T-helper 2 cell treated with Interferon-gamma antibody and Interleukin-4, amounts not matched to agents 5 μg/mL and 100 μg/mL, for 36 hours (primary cell): ENCODE results near the gene OR13J1.
A peak's percentile ranks its signal among the peaks of the same experiment; 100 is the strongest.
"Not testable (repeated sequence)": the region's sequence is repeated elsewhere in the genome, so short reads cannot be mapped to it uniquely, and the experiment has no call there.

ENCODE experiments used
- DNase-seq: peaks from one replicate; pipeline ENCODE4 v3.0.0; 2021; ENCODE audit warnings: low spot score
- H3K27ac Mint-ChIP-seq: one replicate; pipeline ENCODE4 v1.8.0; 2021; ENCODE audit warnings: mild to moderate bottlenecking, mixed read lengths
- H3K27me3 Mint-ChIP-seq: one replicate; pipeline ENCODE4 v1.8.0; 2021; ENCODE audit warnings: low read depth, mixed read lengths
- H3K36me3 Mint-ChIP-seq: one replicate; pipeline ENCODE4 v1.8.0; 2021; ENCODE audit warnings: low read depth, mixed read lengths
- H3K4me1 Mint-ChIP-seq: one replicate; pipeline ENCODE4 v1.8.0; 2021; ENCODE audit warnings: low read depth, mixed read lengths
- H3K4me3 Mint-ChIP-seq: one replicate; pipeline ENCODE4 v1.8.0; 2022; ENCODE audit warnings: mild to moderate bottlenecking, moderate library complexity, mixed read lengths
- H3K9me3 Mint-ChIP-seq: one replicate; pipeline ENCODE4 v1.8.0; 2021; ENCODE audit warnings: mixed read lengths

OR13J1 gene

GRCh38 chr9:35908504-35909125 is 38.4 kb upstream of the OR13J1 start:
- Mint-ChIP-seq H3K4me3 (no peak overlapping the region), H3K9me3 (no peaks in the 10 kb centered on the region), H3K4me1 (peaks cover 37% of the 10 kb centered on the region), H3K27ac (peak overlapping the region; percentile 45), H3K27me3 (no peaks in the 10 kb centered on the region), H3K36me3 (no peaks in the 10 kb centered on the region)
- no peak for DNase-seq

GRCh38 chr9:35907711-35908503 is 37.7 kb upstream of the OR13J1 start:
- no peaks in the 10 kb centered on the region for H3K36me3 Mint-ChIP-seq
- H3K27me3 Mint-ChIP-seq, result peaks cover under 1% of the 10 kb centered on the region
- no peak overlapping the region for H3K4me3 Mint-ChIP-seq
- H3K4me1 Mint-ChIP-seq, result peaks cover 38% of the 10 kb centered on the region
- H3K9me3 Mint-ChIP-seq, result no peaks in the 10 kb centered on the region
- H3K27ac Mint-ChIP-seq, result peak overlapping the region; percentile 60
- DNase-seq, result no peak

- H3K4me3 Mint-ChIP-seq, result no peak overlapping the region
- no peaks in the 10 kb centered on the region for H3K9me3 Mint-ChIP-seq
- no peaks in the 10 kb centered on the region for H3K36me3 Mint-ChIP-seq
- H3K27me3 Mint-ChIP-seq, result peaks cover 2% of the 10 kb centered on the region
- DNase-seq, result no peak
- H3K27ac Mint-ChIP-seq, result no peak overlapping the region
- peaks cover 39% of the 10 kb centered on the region for H3K4me1 Mint-ChIP-seq
Measured at GRCh38 chr9:35906923-35907699, 36.9 kb upstream of the OR13J1 start.

GRCh38 chr9:35905912-35906679 is 35.9 kb upstream of the OR13J1 start, which contains the start of gene HRCT1:
HRCT1 (plus strand) TSS chr9:35906202; CDS start chr9:35906288, 86 bp downstream.
- Mint-ChIP-seq H3K27ac (no peak within 1 kb of the TSS), H3K4me1 (peaks cover 31% of the 10 kb centered on the region), H3K9me3 (no peaks in the 10 kb centered on the region), H3K36me3 (no peaks in the 10 kb centered on the region), H3K27me3 (peaks cover 3% of the 10 kb centered on the region), H3K4me3 (no peak within 1 kb of the TSS)
- no peak for DNase-seq

GRCh38 chr9:35905051-35905781 is 35.0 kb upstream of the OR13J1 start:
- peaks cover 8% of the 10 kb centered on the region for H3K27me3 Mint-ChIP-seq
- no peak overlapping the region for H3K4me3 Mint-ChIP-seq
- H3K27ac Mint-ChIP-seq, result no peak overlapping the region
- DNase-seq, result no peak
- no peaks in the 10 kb centered on the region for H3K36me3 Mint-ChIP-seq
- H3K4me1 Mint-ChIP-seq, result peaks cover 25% of the 10 kb centered on the region
- no peaks in the 10 kb centered on the region for H3K9me3 Mint-ChIP-seq

GRCh38 chr9:35904338-35904737 is 34.1 kb upstream of the OR13J1 start:
- no peak for DNase-seq
- Mint-ChIP-seq H3K36me3 (no peaks in the 10 kb centered on the region), H3K4me1 (peaks cover 22% of the 10 kb centered on the region), H3K4me3 (no peak overlapping the region), H3K9me3 (no peaks in the 10 kb centered on the region), H3K27ac (no peak overlapping the region), H3K27me3 (peaks cover 8% of the 10 kb centered on the region)

- Mint-ChIP-seq H3K4me3 (no peak overlapping the region), H3K27ac (no peak overlapping the region), H3K36me3 (no peaks in the 10 kb centered on the region), H3K9me3 (no peaks in the 10 kb centered on the region), H3K27me3 (peaks cover 19% of the 10 kb centered on the region), H3K4me1 (peaks cover 10% of the 10 kb centered on the region)
- peak; percentile 29 for DNase-seq
Measured at GRCh38 chr9:35903049-35903448, 32.8 kb upstream of the OR13J1 start.

GRCh38 chr9:35899021-35899420 is 28.8 kb upstream of the OR13J1 start:
- no peaks in the 10 kb centered on the region for H3K9me3 Mint-ChIP-seq
- no peak overlapping the region for H3K4me3 Mint-ChIP-seq
- H3K27ac Mint-ChIP-seq, result no peak overlapping the region
- H3K36me3 Mint-ChIP-seq, result no peaks in the 10 kb centered on the region
- H3K27me3 Mint-ChIP-seq, result peaks cover 33% of the 10 kb centered on the region
- H3K4me1 Mint-ChIP-seq, result peaks cover 2% of the 10 kb centered on the region
- no peak for DNase-seq

GRCh38 chr9:35898337-35898736 is 28.1 kb upstream of the OR13J1 start:
- H3K36me3 Mint-ChIP-seq, result no peaks in the 10 kb centered on the region
- no peak overlapping the region for H3K27ac Mint-ChIP-seq
- no peaks in the 10 kb centered on the region for H3K9me3 Mint-ChIP-seq
- no peak for DNase-seq
- H3K27me3 Mint-ChIP-seq, result peaks cover 39% of the 10 kb centered on the region
- no peak overlapping the region for H3K4me3 Mint-ChIP-seq
- H3K4me1 Mint-ChIP-seq, result peaks cover 2% of the 10 kb centered on the region

- H3K27ac Mint-ChIP-seq, DNase-seq, H3K36me3 Mint-ChIP-seq, H3K4me3 Mint-ChIP-seq, H3K9me3 Mint-ChIP-seq, H3K4me1 Mint-ChIP-seq: not testable (repeated sequence)
- peaks cover 37% of the 10 kb centered on the region for H3K27me3 Mint-ChIP-seq
Measured at GRCh38 chr9:35897376-35898099, 27.3 kb upstream of the OR13J1 start.

GRCh38 chr9:35896570-35896969 is 26.4 kb upstream of the OR13J1 start:
- no peaks in the 10 kb centered on the region for H3K9me3 Mint-ChIP-seq
- no peak overlapping the region for H3K27ac Mint-ChIP-seq
- no peaks in the 10 kb centered on the region for H3K4me1 Mint-ChIP-seq
- no peak for DNase-seq
- peaks cover 43% of the 10 kb centered on the region for H3K27me3 Mint-ChIP-seq
- no peaks in the 10 kb centered on the region for H3K36me3 Mint-ChIP-seq
- H3K4me3 Mint-ChIP-seq, result no peak overlapping the region

GRCh38 chr9:35892051-35892450 is 21.9 kb upstream of the OR13J1 start:
- Mint-ChIP-seq H3K4me3 (no peak overlapping the region), H3K4me1 (no peaks in the 10 kb centered on the region), H3K27ac (no peak overlapping the region), H3K36me3 (no peaks in the 10 kb centered on the region), H3K9me3 (no peaks in the 10 kb centered on the region), H3K27me3 (peaks cover 37% of the 10 kb centered on the region)
- DNase-seq, result no peak
